Activated CD4-positive, alpha-beta T cell treated with anti-CD3 and anti-CD28 coated beads, Interleukin-2, amount 50 U/mL, for 16 hours (primary cell): ENCODE results near the gene TCP11L2.
A peak's percentile ranks its signal among the peaks of the same experiment; 100 is the strongest.
"Not testable (repeated sequence)": the region's sequence is repeated elsewhere in the genome, so short reads cannot be mapped to it uniquely, and the experiment has no call there.

Experiments used
- DNase-seq: peaks from one replicate; pipeline ENCODE4 v3.0.0-alpha.2; 2020

TCP11L2 gene

GRCh38 chr12:106284358-106285105, 18.0 kb upstream of the TCP11L2 start:
- no peak for DNase-seq

DNA sequence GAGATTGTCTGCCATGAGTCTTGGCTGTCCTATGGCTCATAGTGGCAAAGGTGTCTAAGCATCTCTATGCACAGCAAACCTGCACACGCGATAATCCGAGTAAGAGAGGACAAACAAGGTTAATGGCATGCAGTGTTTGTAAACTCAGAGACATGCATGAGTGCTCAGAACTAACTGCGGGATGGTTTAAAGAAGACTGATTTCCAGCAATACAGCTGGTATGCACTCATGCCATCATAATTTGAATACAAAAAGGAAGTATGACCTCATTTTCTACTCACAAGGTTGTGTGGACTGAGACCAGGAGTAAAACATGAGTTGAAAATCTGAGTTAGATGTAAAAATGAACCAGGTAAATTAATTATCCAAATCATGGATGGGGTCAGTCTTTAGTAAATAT, 16.6 kb upstream of the TCP11L2 start:
- DNase-seq, result no peak

- DNase-seq, result not testable (repeated sequence)
Measured at GRCh38 chr12:106286576-106287162, 15.9 kb upstream of the TCP11L2 start.

GRCh38 chr12:106287364-106287763, 15.2 kb upstream of the TCP11L2 start:
- DNase-seq, result no peak

DNA sequence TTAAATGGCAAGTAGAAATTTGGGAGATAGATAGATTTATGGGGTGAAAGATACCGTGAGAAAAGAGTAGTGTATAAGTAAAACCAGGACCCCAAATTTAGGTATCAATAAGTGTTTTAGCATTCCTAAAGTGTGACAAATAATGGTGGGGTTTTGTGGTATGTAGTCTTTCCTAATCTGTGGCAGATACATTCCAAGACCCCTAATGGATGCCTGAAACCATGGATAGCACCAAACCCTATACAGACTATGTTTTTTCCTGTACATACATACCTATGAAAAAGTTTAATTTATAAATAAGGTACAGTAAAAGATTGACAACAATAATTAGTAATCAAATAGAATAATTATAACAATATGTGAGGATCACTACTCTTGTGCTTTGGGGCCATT, 14.4 kb upstream of the TCP11L2 start:
- DNase-seq, result no peak

DNA sequence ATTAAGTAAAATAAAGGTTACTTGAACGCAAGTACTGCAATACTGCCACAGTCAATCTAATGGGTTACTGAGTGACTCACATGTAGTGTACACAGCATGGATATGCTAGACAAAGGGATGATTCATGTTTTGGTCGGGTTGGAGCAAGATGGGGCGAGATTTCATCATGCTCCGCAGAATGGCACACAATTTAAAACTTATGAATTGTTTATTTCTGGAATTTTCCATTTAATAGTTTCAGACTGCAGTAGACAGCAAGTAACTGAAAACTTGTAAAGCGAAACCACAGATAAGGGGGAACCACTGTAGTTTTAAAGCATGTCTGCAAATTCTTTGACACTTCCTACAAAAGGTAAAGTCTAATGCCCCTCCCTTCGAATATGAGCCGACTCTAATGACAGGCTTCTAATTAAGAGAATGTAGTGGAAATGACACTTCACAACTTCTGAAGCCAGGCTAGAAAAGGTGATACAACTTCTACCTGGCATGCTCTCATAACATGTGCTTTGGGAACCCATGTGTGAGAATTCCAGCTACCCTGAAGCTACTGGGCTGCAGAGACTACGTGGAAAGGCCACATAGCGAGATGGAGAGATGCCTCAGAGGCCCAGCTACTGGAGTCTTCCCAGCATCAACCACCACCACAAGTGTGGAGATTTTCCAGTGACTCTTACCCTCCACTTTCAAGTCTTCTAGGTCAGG, 13.9 kb upstream of the TCP11L2 start:
- DNase-seq, result peak; percentile 42

DNA sequence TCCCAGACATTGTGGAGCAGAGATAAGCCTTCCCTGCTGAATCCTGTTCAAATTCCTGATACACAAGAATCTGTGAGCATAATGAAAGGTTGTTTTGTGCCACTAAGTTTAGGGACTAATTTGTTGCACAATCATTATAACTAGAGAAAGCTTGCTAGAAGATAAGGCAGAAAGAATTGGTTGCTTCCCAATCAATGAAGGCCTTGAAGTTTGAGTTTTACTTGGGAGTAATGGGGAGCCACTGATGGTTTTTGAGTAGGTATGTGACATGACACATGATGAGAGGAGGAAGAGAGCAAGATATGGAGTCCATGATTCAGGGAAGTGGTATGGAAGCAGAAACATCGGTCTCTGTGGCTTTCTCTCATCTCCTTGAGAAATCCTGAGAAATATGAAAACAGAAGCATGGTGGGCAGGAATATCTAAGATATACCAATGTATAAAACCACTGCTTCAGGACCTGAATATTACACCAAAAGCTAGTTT, 13.3 kb upstream of the TCP11L2 start:
- DNase-seq, result no peak

GRCh38 chr12:106290666-106291065, 11.9 kb upstream of the TCP11L2 start:
- no peak for DNase-seq

GRCh38 chr12:106291342-106291741, 11.2 kb upstream of the TCP11L2 start:
- no peak for DNase-seq

DNA sequence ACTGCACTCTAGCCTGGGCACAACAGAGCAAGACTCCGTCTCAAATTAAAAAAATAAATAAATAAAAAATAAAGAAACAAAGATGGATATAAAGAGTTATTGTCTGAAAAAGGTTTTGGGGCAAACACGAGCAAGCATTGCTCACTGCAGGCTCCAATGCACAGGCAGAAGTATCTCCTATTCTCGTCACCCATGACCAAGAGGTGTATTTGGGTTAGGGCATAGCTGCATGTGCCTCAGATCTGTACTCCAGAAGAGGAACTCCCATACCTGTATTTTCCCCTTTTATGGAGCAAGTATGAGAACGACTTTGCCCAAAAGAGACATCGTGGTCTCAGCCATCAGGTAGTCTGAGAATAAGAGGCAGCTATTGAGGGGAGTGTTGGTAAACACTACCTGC, 10.2 kb upstream of the TCP11L2 start:
- no peak for DNase-seq

- no peak for DNase-seq
Measured at GRCh38 chr12:106296179-106296877, 6.2 kb upstream of the TCP11L2 start.

DNA sequence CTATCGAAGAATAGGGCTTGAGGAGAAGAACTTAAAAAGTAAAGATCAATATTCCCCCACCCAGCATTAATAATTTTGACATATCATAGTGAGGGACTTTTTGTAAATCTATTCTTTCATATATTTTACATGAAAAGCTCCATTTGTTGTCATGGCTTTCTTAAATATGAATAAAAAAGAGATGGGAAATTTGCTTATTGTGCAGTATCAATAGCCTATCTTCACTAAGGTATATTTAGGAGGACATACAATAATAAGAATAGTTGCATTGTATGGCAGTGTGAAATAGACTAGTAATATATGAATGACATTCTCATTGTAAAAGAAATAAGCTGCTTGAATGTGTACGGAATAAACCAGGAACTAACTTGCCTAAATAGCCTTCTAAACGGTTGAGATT, 5.5 kb upstream of the TCP11L2 start:
- no peak for DNase-seq

- no peak for DNase-seq
Measured at GRCh38 chr12:106297681-106298080, 4.9 kb upstream of the TCP11L2 start.

DNA sequence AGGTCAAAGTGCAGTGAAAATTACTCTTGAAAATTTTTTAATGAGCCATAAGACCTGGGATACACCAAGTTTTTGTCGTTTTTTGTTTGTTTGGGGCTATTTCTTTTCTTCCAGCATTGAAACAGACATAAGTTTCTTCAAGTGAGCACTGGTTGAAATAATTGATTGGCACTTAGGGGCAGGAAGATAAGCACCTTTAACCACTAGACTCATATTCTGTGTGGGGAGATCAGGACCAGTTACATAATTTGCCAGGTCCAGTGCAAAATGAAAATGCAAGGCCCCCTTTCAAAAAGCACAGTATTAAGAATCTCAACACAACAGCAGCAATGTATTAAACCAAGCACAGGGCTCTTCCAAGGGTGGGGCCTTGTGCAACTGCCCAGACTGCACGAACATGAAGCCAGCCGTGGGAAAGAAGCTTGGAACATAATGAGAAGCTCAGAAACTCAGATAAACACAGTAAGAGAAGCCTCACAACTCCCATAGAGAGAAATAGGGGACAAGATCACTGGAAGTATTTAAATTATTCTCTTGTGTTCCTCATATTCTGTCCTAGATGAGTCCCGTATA, 3.2 kb upstream of the TCP11L2 start:
- DNase-seq, result no peak

- no peak for DNase-seq
Measured at GRCh38 chr12:106300761-106301160, 1.8 kb upstream of the TCP11L2 start.

DNA sequence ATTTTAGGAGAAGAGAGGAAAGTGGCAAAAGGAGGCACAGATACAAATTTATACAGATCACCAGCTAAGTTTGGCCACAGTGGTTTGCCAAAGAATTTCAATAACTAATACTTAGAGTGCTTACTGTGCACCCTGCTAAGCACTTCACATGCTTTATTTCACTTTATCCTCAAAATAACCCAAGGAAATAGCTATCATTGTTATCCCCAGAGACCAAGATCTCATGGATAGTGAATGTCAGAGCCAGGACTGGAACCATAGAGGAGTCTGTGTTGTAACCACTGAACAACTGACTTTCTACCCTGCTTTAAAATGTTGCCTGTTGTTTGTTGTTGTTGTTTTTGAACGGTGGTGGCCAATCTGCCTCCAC, 1.3 kb upstream of the TCP11L2 start:
- no peak for DNase-seq

DNA sequence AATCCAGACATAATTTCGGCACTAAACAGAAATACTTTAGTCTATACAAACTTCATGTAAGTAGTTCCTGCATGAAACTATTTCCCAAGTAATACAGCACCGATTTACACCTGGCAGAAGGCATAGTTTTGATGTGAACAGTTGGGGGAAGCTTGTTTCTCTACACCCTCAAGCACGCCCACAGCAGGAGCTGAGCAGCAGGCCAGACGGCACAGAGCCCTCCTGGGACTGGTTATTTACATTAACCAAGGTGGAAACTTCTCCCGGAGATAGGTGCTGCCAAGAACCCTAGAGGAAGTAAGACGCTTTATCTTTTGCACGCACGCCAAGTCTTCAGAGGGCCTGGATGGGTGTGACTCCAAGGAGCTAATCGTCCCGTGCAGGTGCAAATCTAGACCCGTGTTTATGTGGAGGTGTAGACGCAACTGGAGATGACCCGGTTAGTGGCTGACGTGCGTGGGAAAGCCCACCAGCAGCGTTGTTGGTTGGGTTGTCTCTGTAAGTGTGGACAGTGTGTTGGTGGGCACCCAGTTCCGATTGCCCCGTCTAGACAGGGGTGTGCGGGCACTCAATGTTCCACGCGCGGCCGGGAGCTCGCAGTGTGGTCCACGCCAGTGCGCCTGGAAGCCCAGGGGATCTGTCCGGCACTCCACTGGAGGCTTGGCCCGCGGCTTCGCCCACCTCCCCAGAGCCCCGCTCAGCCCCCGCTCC, 767 bp upstream of the TCP11L2 start:
- DNase-seq, result peak; percentile 47

GRCh38 chr12:106303202-106303820, 778 bp downstream of the TCP11L2 start:
- DNase-seq, result peak; percentile 54

DNA sequence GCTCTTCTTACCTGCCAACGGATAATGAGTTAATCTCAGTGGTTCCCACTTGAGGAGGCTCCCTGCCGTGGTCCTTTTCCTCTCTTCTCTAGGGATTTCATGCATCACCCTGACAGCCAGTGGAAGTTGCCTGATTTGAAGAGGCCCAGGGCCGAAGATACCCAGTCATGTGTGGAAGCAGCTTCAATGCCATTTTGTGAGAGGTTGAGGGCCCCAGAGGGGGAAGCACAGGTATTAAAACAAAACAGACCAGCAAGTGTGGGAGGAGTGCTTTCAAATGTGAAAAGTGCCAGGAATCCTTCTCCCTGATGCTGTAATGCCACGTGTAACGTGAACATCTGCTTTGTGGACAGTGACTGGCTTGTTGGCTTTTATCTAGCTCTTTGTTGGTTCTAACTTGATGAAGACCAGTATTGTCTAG, 1.5 kb downstream of the TCP11L2 start:
- DNase-seq, result no peak

DNA sequence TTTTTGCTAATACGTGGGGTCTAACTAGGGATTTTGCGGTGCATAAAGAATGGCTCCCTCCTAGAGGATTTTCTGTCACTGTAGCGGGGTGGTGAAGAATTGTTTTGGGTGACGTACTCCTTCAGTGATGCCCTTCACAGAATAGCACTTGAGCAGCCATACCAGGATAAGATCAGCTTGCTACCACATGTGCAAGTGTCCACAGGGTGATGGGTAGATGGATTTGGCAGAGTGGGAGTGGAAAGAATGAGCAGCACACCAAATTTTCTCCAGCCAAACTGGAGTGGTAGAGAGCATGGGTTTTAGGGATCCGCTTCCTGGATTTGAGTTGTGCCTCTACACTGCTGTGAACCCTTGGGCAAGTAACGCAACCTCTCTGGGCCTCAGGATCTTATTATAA, 2.3 kb downstream of the TCP11L2 start:
- no peak for DNase-seq

- DNase-seq, result no peak
Measured at GRCh38 chr12:106305376-106305775, 2.8 kb downstream of the TCP11L2 start.

DNA sequence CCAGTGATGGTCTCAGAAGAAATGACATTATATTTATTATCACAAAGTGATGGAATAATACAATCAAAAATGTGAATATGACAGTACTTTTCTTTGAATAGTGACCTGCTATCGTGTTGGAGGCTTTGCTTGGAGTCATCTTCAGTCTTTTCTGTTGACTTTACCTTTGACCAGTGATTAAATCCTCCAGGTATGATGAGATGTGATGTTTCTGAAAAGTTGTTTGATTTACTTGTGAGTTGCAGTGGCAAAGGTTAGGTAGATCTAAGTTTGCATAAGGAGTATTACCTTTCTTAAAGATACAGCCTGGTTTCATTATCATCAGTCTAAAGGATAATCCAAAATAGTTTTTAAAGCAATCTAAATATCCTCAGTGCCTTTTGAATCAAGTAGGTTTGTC, 4.6 kb downstream of the TCP11L2 start:
- DNase-seq, result no peak
